Measurements from ENCODE around the gene CCNB2. TPM values are rescaled to one million over a fixed set of nuclear protein-coding genes. Genes with fewer than 3 reads are reported as not detected.
"Not testable (repeated sequence)": the region's sequence is repeated elsewhere in the genome, so short reads cannot be mapped to it uniquely, and the experiment has no call there.

The CCNB2 gene
- total RNA-seq, 6 experiments from 2014 or later = 0.13 to 2.5 (median 1.6) TPM

DNA sequence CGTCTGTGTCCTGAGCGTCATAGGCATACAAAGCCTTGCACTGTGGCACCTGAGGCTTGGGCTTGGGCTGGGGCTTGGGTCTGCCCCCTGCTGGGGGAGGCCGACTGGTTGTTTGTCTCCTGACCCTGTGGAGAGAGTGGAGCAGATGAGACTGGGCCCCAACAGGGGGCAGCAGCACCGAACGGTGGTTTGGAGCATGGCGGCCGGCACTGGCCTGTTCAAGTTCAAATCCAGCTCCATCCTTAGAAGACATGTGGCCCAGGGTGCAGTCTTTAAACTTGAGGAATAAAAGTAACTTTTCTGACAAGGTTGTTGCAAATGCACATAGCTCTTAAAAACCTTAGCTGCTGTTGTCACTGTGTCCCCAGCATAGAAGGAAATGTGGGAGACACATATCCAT, 33.3 kb downstream of the CCNB2 start:
- no peaks in the 10 kb centered on the region for H3K27me3 ChIP-seq
- H3K9me3 ChIP-seq = no peaks in the 10 kb centered on the region
- H3K4me1 ChIP-seq = no peaks in the 10 kb centered on the region
- ATAC-seq (peak; percentile 76 to 88 (median 80)), DNase-seq (peak; percentile 51 to 62 (median 58))
- no peak for TF ChIP-seq POLR2A (IDR thresholded peaks at IDR 0.05)
- TF ChIP-seq, protein P1, sequence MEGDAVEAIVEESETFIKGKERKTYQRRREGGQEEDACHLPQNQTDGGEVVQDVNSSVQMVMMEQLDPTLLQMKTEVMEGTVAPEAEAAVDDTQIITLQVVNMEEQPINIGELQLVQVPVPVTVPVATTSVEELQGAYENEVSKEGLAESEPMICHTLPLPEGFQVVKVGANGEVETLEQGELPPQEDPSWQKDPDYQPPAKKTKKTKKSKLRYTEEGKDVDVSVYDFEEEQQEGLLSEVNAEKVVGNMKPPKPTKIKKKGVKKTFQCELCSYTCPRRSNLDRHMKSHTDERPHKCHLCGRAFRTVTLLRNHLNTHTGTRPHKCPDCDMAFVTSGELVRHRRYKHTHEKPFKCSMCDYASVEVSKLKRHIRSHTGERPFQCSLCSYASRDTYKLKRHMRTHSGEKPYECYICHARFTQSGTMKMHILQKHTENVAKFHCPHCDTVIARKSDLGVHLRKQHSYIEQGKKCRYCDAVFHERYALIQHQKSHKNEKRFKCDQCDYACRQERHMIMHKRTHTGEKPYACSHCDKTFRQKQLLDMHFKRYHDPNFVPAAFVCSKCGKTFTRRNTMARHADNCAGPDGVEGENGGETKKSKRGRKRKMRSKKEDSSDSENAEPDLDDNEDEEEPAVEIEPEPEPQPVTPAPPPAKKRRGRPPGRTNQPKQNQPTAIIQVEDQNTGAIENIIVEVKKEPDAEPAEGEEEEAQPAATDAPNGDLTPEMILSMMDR (IDR thresholded peaks at IDR 0.05) = peak; percentile 40 to 58 (median 52)
- no peak overlapping the region for H3K27ac ChIP-seq
- peaks cover 6 to 25% (median 8%) of the 10 kb centered on the region in 4 donors for H3K36me3 ChIP-seq
- intact Hi-C loops (cut with DNase I) = no loop called here
- no peak overlapping the region for H3K4me3 ChIP-seq
- WGBS (ENCODE audit: insufficient coverage, low coverage, low lambda C conversion rate, missing lambda C conversion rate) = 38% methylated on average over 5 of the region's 7 CpGs

DNA sequence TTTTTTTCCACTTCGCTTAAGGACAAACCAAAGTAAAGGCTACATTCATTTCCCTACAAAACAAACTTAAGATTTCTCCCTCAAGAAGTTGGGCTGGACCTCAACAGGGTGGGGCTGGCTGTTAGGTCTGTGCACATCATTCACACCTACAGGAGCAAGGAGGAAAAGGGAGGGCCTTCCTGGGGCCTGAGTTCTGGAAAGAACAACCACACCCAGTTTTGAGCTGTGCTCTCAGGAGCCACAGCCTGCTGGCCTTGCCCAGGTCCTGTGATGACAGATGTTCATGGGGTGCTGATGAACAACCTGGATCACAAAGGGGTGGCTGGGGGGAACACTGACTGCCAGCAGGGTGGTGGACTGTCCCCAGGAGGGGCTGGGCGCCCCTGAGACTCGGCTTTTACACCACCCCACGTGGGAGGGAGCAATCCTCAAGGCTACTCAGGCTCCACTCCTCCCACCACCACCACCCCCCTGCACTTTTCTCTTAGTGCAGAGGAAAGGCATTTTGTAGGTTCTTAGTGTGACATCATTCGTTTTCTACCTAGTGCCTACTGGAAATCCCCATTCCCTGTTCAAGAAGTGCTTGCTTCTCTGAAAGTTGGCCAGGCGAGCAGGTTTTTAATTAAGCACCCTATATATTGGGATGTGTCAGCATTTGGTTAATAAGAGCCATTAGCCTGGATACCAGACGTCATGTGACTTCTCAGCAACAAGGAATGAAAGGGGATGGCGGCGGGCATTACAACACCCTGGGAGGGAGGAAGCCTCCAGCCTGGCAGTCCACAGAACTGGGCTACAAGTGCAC, 35.7 kb downstream of the CCNB2 start:
- DNase-seq (no peak), ATAC-seq (no peak)
- no peaks in the 10 kb centered on the region for H3K4me1 ChIP-seq
- TF ChIP-seq POLR2A (IDR thresholded peaks at IDR 0.05) = no peak
- TF ChIP-seq, protein P1 (IDR thresholded peaks at IDR 0.05) = no peak
- H3K9me3 ChIP-seq = no peaks in the 10 kb centered on the region
- no peaks in the 10 kb centered on the region for H3K27me3 ChIP-seq
- H3K36me3 ChIP-seq = peaks cover 0 to 23% (median 8%) of the 10 kb centered on the region in 4 donors
- intact Hi-C loops (cut with DNase I) = no loop called here
- H3K27ac ChIP-seq = no peak overlapping the region
- no peak overlapping the region for H3K4me3 ChIP-seq
- WGBS (ENCODE audit: insufficient coverage, low coverage, low lambda C conversion rate, missing lambda C conversion rate) = 86% methylated on average over 2 of the region's 9 CpGs

DNA sequence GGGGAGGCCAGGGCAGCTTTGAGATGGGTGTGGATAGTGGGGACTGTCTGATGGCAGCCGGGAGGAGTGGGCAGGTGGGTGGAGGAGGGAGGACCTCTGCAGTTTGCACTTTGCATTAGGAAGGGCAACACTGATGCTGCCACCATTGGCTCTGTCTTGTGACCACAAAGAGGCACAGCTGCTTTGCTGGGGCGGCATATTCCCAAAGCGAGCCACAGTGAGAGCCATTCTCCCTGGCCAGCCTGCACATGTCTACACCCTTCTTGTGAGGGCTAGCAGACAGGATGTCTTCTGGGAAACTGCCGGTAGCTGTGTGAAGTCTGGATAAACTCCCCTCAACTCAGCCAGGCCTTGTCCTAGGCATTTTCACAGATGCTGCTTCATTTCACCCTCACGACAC, 38.3 kb downstream of the CCNB2 start:
- Histone ChIP-seq H3K27me3 (no peaks in the 10 kb centered on the region), H3K4me3 (no peak overlapping the region), H3K36me3 (peaks cover 0 to 8% (median 5%) of the 10 kb centered on the region in 4 donors), H3K9me3 (no peaks in the 10 kb centered on the region), H3K4me1 (no peaks in the 10 kb centered on the region), H3K27ac (no peak overlapping the region)
- TF ChIP-seq POLR2A (IDR thresholded peaks at IDR 0.05) = no peak
- TF ChIP-seq, protein P1 (IDR thresholded peaks at IDR 0.05) = no peak
- intact Hi-C loops (cut with DNase I) = no loop called here
- WGBS (ENCODE audit: insufficient coverage, low coverage, low lambda C conversion rate, missing lambda C conversion rate) = no CpG with 5 or more reads among the region's 5 CpGs
- ATAC-seq (peak in 1 of 4 donors; percentile 13), DNase-seq (no peak)

DNA sequence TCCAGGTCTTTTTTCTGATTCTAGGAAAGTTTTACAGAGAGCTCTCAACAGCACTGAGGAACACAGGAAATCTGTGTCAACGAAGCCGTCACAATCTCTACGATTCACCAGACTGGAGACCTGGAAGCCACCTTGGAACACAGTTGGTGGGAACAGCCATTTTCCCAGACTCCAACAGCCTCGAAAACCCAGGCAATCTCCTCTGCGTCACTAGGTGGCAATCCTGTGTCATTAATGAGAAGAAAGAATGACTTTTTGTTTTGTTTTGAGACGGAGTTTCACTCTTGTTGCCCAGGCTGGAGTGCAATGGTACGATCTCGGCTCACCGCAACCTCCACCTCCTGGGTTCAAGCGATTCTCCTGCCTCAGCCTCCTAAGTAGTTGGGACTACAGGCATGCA, 39.6 kb downstream of the CCNB2 start:
- H3K36me3 ChIP-seq = peaks cover 0 to 13% (median 6%) of the 10 kb centered on the region in 4 donors
- H3K27ac ChIP-seq; DNase-seq; H3K27me3 ChIP-seq; H3K4me3 ChIP-seq; intact Hi-C loops (cut with DNase I); H3K9me3 ChIP-seq; ATAC-seq; H3K4me1 ChIP-seq: not testable (repeated sequence)
- 88% methylated on average over 10 of the region's 10 CpGs for WGBS (ENCODE audit: insufficient coverage, low coverage, low lambda C conversion rate, missing lambda C conversion rate)

DNA sequence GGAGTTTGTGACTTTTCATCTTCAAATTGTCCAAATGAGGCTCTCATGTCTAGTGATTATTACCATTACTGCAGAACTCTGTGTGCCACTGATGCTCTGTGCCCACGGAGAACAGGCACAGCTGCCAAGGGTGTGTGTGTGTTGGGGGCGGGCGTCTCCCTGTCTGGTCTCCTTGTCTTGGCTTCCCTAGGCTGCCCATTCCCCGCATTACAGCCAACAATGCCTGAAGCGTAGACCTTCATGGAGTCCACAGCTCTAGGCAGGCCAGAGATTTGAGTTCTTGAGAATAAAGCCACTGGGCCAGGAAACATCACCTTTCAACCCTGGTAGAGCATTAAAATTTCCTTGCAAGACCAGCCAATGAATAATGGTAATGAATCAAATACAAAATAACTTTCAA, 42.7 kb downstream of the CCNB2 start:
- WGBS (ENCODE audit: insufficient coverage, low coverage, low lambda C conversion rate, missing lambda C conversion rate) = no CpG with 5 or more reads among the region's 5 CpGs
- no peaks in the 10 kb centered on the region for H3K9me3 ChIP-seq
- H3K36me3 ChIP-seq = peaks cover 0 to 25% (median 6%) of the 10 kb centered on the region in 4 donors
- no peak overlapping the region for H3K27ac ChIP-seq
- intact Hi-C loops (cut with DNase I) = no loop called here
- H3K4me1 ChIP-seq = no peaks in the 10 kb centered on the region
- DNase-seq = no peak
- H3K4me3 ChIP-seq = no peak overlapping the region
- TF ChIP-seq, protein P1 (IDR thresholded peaks at IDR 0.05) = no peak
- TF ChIP-seq POLR2A (IDR thresholded peaks at IDR 0.05) = no peak
- no peak for ATAC-seq
- no peaks in the 10 kb centered on the region for H3K27me3 ChIP-seq

Measured in right lobe of liver (tissue), 6 donors.